ENCODE results near the gene ATP1A1. TPM values are rescaled to one million over a fixed set of nuclear protein-coding genes. Genes with fewer than 3 reads are reported as not detected.

The ATP1A1 gene
- total RNA-seq, 1 donor from 2014 or later: 261 TPM

DNA sequence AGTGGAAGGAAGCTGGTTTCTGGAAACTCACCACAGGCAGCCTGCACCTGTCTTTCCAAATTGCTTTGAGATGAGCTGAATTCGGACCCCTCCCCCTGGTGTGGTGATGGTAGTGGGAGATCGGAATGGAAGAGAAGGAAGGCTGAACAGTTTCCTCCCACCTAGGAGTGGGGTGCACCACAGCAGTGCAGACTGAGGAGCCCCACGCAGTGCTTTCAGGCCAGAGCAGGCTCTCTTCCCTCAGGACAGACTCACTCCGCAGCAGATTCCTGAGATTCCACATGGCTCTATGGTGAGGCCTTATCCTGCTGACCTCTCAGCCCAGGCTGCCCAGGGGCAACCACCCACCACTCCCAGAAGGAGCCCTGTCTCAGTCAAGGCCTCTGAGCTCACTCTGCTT is 80.9 kb downstream of the ATP1A1 start:
- TF ChIP-seq, protein P1, sequence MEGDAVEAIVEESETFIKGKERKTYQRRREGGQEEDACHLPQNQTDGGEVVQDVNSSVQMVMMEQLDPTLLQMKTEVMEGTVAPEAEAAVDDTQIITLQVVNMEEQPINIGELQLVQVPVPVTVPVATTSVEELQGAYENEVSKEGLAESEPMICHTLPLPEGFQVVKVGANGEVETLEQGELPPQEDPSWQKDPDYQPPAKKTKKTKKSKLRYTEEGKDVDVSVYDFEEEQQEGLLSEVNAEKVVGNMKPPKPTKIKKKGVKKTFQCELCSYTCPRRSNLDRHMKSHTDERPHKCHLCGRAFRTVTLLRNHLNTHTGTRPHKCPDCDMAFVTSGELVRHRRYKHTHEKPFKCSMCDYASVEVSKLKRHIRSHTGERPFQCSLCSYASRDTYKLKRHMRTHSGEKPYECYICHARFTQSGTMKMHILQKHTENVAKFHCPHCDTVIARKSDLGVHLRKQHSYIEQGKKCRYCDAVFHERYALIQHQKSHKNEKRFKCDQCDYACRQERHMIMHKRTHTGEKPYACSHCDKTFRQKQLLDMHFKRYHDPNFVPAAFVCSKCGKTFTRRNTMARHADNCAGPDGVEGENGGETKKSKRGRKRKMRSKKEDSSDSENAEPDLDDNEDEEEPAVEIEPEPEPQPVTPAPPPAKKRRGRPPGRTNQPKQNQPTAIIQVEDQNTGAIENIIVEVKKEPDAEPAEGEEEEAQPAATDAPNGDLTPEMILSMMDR (conservative IDR thresholded peaks at IDR 0.05; ENCODE audit: low read depth, low read length): no peak
- DNase-seq (ENCODE audit: low read depth): no peak
- no peak overlapping the region for H3K4me3 ChIP-seq (ENCODE audit: low read depth, low read length)

Other genes starting within 250 kb of the ATP1A1 start
- 14.2 and 15.5 TPM in 2 replicates for gene CD58, start 197.8 kb downstream of the ATP1A1 start, total RNA-seq

Data from epithelial cell of proximal tubule (primary cell).